Heart left ventricle (tissue), 13 donors: Measurements from ENCODE around the gene CHMP4B.

Experiments
- POLR2A ChIP-seq, 2 donors: fragments of 450-650 bp; IDR thresholded peaks; one replicate each; pipeline ENCODE4 v1.6.1; 2017; ENCODE audit warnings: antibody characterized with exemption in 2 of 2, mild to moderate bottlenecking in 2 of 2, moderate library complexity in 2 of 2
- TF ChIP-seq, protein P1 (sequence below), 12 donors: fragments of 200-600 bp; sonication (generic) in 4 of 12; IDR thresholded peaks; one replicate each; pipeline versions ENCODE4 v1.5.0 to v1.8.0; 2018 to 2022; ENCODE audit warnings: antibody characterized with exemption in 12 of 12, mild to moderate bottlenecking in 5 of 12
- donor health status: ischemic (EF 13 %, LVEDD 7.1; RV severe dilation, severe dysfunction).
- donor health status: DM: no; HTN: yes; CAD: no.
- donor health status: DM: no; HTN: no; CAD: no.
- donor health status: ischemic (EF 25% LVEDD 6.9; RV normal size, moderate dysfunction).
- donor health status: ischemic (EF 25% LVEDD 5.7; RV mildly dilated, moderate dysfunction).
- donor health status: ischemic (EF 35%, LVEDD 5.7; RV mildly dilated, moderate dysfunction).
- donor health status: nonischemic (EF 11% LVEDD 7.7; RV severe dilation, severe dysfunction).
- donor health status: DM: yes; HTN: yes; CAD: no.
- donor health status: PGD.
- donor health status: ischemic (EF 29% LVEDD 5.4; RV normal size, mild dysfunction).
- donor health status: nonischemic (EF 23%, LVEDD 6.1; RV moderate dilation, normal function).

DNA sequence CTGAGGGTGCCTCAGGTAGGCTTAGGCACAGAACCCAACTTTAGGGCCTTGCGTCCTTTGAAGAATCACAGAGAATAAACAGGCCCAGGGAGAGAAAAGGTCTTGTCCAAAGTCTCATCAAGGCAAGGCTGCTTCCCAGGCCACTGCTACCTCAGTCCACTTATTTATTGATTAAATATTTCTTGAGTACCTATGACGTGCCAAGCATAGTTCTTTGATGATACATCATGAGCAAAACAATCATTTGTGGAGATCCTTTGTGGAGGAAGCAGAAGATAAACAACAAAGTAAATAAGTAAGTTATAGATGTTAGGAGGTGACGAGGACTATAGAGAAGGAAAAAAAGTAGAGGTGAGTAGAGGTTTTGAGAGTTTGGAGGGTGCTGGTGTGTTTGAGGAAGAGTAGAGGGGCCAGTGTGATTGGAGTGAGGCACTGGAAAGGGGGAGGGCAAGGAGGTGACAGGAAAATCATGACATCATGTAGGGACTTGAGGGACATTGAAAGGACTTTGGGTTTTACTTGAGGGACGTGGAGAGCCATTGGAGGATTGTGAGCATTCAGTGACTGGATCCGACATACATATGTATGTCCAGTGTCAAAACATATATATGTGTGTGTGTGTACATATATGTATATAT lies 14.1 kb upstream of the CHMP4B start:
- TF ChIP-seq POLR2A (IDR thresholded peaks at IDR 0.05) = no peak
- TF ChIP-seq, protein P1, sequence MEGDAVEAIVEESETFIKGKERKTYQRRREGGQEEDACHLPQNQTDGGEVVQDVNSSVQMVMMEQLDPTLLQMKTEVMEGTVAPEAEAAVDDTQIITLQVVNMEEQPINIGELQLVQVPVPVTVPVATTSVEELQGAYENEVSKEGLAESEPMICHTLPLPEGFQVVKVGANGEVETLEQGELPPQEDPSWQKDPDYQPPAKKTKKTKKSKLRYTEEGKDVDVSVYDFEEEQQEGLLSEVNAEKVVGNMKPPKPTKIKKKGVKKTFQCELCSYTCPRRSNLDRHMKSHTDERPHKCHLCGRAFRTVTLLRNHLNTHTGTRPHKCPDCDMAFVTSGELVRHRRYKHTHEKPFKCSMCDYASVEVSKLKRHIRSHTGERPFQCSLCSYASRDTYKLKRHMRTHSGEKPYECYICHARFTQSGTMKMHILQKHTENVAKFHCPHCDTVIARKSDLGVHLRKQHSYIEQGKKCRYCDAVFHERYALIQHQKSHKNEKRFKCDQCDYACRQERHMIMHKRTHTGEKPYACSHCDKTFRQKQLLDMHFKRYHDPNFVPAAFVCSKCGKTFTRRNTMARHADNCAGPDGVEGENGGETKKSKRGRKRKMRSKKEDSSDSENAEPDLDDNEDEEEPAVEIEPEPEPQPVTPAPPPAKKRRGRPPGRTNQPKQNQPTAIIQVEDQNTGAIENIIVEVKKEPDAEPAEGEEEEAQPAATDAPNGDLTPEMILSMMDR (IDR thresholded peaks at IDR 0.05) = no peak
